Mesothelial cell of epicardium (in vitro differentiated cells): ENCODE measurements around the gene CCRL2. TPM values are rescaled to one million over a fixed set of nuclear protein-coding genes. Genes with fewer than 3 reads are reported as not detected.

Experiments
- DNase-seq, 2 experiments: peaks; one replicate each; pipeline ENCODE4 v3.0.0; 2021; ENCODE audit warnings: low spot score in 2 of 2; ENCODE audit not compliant: unreplicated experiment in 2 of 2
- H3K27ac Mint-ChIP-seq: 2 replicates; pipeline ENCODE4 v1.8.0; 2021; ENCODE audit warnings: mixed read lengths
- H3K27me3 Mint-ChIP-seq: 2 replicates; pipeline ENCODE4 v1.8.0; 2021; ENCODE audit warnings: low read depth, mixed read lengths
- H3K36me3 Mint-ChIP-seq: 2 replicates; pipeline ENCODE4 v1.8.0; 2021; ENCODE audit warnings: mixed read lengths
- H3K4me1 Mint-ChIP-seq: 2 replicates; pipeline ENCODE4 v1.8.0; 2021; ENCODE audit warnings: mixed read lengths
- H3K4me3 Mint-ChIP-seq: 2 replicates; pipeline ENCODE4 v1.8.0; 2021; ENCODE audit warnings: mild to moderate bottlenecking, moderate library complexity, mixed read lengths
- H3K9me3 Mint-ChIP-seq: 2 replicates; pipeline ENCODE4 v1.8.0; 2021; ENCODE audit warnings: mixed read lengths
- CTCF ChIP-seq: fragments of 200-600 bp; sonication (generic); IDR thresholded peaks from one replicate; pipeline ENCODE4 v1.5.0; 2021; ENCODE audit warnings: antibody characterized with exemption; ENCODE audit not compliant: unreplicated experiment
- total RNA-seq: library from RNA; stranded (reverse); gene quantifications from 3 replicates; pipeline ENCODE4 v1.2.1, GENCODE V29; 2021

CCRL2 gene
- total RNA-seq, 1 donor from 2014 or later: not detected

DNA sequence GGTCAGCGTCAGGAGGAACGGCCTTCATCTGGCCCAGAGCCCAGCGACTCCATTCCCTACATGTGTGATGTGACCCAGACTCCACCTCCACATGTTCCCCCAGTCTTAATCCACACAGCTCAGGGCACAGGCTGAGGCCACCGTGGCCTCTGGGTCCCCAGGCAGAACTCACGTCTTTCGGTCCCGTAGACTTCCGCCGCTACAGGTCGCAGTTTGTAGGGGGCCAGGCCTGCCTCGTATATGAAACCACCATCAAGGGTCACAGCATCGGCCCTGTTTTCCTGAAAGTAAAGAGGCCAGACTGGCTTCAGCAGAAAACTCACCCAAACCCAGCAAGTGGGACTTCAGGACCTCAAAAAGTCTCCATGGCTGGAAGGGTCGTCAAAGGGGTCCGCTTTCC, 49.1 kb downstream of the CCRL2 start:
- no peak for TF ChIP-seq CTCF
- no peak overlapping the region for H3K4me3 Mint-ChIP-seq
- peaks cover 9% of the 10 kb centered on the region for H3K9me3 Mint-ChIP-seq
- H3K4me1 Mint-ChIP-seq: no peaks in the 10 kb centered on the region
- no peak overlapping the region for H3K27ac Mint-ChIP-seq
- DNase-seq: no peak
- H3K27me3 Mint-ChIP-seq: peaks cover 43% of the 10 kb centered on the region
- no peaks in the 10 kb centered on the region for H3K36me3 Mint-ChIP-seq

Other genes starting within 250 kb of the CCRL2 start
- not detected in 3 replicates for gene CCR1, start 198.9 kb upstream of the CCRL2 start, total RNA-seq
- not detected in 3 replicates for gene CCR3, start 164.8 kb upstream of the CCRL2 start, total RNA-seq
- not detected in 3 replicates for gene CCR2, start 53.1 kb upstream of the CCRL2 start, total RNA-seq
- gene CCR5, start 36.3 kb upstream of the CCRL2 start, total RNA-seq: not detected in 3 replicates
- gene LTF, start 57.6 kb downstream of the CCRL2 start, total RNA-seq: not detected in 3 replicates
- gene RTP3, start 90.7 kb downstream of the CCRL2 start, total RNA-seq: not detected in 3 replicates
- gene LRRC2, start 159.0 kb downstream of the CCRL2 start, total RNA-seq: 0.87 to 1.7 TPM (median 0.97 TPM) in 3 replicates
- not detected in 3 replicates for gene FAM240A, start 205.3 kb downstream of the CCRL2 start, total RNA-seq